AG10803 (cell line): ENCODE data around the gene POLR2J.

Experiments
- DNase-seq: peaks from one replicate; pipeline ENCODE4 v3.0.0; 2010; ENCODE audit warnings: low read depth
- H3K4me3 ChIP-seq: 2 replicates; pipeline ENCODE4 v1.5.1; 2011; ENCODE audit warnings: mild to moderate bottlenecking, low read length, control low read depth
- TF ChIP-seq, protein P1 (sequence below): conservative IDR thresholded peaks from 2 replicates; pipeline ENCODE4 v1.5.1; 2011; ENCODE audit warnings: mild to moderate bottlenecking, low read length, control low read depth, inconsistent platforms

The POLR2J gene

DNA sequence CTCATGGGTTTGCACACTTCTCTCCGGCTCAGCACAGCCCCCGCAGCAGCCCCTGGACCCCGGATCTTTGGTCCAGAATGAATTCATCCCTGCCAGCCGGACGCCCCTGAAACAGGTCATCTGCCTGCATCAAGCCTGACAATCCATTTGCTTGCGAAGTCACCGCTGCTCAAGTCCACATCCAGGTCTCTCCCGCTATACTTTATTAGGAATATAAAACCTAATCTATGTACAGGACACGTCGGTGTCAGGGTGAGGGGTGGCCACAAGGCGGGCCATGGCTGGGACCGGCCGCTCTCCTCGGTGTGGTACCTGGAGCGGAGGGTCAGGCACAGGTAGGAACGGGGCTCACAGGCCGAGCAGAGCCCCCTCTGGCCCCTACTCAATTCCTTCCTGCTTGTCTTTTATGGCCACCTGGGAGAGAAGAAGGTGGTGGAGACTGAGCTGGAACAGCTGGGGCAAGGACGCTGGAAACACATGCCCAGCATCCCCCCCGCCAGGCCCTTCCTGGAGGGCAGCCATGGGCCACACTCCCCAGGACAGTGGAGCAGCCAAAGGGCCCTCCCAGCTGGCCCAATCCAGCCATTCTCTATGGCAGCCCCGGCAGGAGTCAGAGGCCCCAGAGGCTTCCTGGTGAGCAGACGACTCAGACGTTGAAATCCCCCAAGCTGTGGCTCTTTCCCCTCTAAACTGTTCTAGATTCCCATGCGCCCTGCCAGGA lies 5.3 kb downstream of the POLR2J start:
- TF ChIP-seq, protein P1, sequence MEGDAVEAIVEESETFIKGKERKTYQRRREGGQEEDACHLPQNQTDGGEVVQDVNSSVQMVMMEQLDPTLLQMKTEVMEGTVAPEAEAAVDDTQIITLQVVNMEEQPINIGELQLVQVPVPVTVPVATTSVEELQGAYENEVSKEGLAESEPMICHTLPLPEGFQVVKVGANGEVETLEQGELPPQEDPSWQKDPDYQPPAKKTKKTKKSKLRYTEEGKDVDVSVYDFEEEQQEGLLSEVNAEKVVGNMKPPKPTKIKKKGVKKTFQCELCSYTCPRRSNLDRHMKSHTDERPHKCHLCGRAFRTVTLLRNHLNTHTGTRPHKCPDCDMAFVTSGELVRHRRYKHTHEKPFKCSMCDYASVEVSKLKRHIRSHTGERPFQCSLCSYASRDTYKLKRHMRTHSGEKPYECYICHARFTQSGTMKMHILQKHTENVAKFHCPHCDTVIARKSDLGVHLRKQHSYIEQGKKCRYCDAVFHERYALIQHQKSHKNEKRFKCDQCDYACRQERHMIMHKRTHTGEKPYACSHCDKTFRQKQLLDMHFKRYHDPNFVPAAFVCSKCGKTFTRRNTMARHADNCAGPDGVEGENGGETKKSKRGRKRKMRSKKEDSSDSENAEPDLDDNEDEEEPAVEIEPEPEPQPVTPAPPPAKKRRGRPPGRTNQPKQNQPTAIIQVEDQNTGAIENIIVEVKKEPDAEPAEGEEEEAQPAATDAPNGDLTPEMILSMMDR = no peak
- no peak overlapping the region for H3K4me3 ChIP-seq
- no peak for DNase-seq

DNA sequence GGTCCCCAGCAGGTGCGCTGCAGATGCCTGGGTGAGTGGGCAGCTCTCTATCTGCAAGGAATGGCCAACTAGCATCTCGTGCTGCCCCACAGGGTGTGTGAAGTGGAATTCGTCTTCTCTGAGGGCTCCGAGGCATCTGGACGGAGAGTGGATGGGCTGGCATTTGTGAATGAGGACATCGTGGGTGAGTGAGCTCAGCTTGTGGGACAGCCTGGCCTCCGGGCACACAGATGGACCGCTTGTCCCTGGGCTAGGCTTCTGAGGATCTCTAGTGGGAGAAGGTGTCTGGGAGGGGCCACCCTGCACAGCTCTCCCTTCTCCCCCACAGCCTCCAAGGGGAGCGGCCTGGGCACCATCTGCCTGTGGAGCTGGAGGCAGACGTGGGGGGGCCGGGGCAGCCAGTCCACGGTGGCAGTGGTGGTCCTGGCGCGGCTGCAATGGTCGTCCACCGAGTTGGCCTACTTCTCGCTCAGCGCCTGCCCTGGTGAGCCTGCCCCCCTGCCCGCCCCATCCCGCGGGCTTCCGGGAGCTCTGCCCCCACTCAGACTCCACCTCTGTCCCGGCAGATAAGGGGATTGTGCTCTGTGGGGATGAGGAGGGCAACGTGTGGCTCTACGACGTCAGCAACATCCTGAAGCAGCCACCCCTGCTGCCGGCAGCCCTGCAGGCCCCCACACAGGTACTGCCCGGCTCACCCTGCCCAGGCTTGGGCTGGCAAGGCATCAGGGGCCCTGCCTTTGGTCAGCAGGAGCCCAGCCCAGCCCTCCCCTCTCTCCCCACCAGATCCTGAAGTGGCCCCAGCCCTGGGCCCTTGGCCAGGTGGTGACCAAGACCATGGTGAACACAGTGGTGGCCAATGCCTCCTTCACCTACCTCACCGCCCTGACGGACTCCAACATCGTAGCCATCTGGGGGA lies 6.3 kb downstream of the POLR2J start:
- no peak overlapping the region for H3K4me3 ChIP-seq
- DNase-seq = no peak
- TF ChIP-seq, protein P1 = no peak

DNA sequence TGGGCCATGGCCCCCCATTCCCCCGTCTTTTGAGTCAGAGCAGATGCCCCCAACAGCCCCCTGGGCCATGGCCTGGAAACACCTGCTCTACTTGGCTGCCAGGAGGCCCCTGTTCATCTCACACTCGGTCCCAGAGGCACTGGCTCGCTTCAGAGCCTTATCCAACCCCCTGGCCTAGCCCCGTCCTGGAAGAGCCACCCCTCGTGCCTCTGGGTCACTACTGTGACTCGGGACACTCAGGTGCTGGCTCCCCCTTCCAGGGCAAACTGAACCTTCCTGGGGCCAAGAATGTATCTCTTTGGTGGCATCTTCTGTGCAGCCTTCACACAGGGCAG lies 7.0 kb downstream of the POLR2J start:
- no peak for DNase-seq
- TF ChIP-seq, protein P1 = no peak
- no peak overlapping the region for H3K4me3 ChIP-seq

DNA sequence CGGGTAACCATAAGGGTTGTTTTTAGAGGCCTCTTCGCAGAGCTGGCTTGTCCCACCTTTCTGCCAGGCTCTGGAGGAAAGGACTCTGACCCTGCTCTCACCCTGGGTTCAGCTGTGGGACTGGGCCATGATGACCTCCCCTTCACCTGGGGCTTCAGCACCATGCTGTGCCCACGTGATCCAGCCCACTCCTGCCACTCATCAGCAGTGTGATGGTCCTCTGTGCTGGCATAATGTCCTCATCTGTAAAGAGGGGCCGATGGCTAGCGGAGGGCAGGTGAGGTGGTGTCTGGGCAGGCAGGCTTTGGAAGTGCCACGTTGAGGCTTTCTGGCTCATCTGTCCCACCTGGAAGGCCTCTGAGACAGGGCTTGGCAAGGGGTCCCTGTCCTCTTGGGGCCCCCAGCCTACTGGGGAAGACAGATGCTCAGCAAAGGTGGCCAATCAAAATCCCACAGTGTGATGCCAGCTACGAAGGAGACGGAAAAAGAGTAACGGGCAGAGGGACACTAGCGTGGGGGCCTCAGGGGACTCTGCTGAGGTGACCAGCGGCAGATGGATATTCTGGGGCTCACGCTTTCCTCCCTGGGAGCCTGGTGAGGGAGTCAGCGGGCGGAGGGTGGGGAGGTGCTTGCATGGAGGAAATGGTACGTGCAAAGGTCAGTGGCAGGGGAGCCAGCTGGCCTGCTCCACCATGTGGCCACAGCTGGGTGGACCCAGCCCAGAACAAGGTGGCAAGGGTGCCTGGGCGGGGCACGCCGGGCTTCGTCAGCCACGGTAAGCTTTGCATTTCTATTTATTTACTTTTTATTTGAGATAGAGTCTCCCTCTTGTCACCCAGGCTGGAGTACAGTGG lies 8.5 kb downstream of the POLR2J start:
- TF ChIP-seq, protein P1 = no peak
- no peak for DNase-seq
- no peak overlapping the region for H3K4me3 ChIP-seq

DNA sequence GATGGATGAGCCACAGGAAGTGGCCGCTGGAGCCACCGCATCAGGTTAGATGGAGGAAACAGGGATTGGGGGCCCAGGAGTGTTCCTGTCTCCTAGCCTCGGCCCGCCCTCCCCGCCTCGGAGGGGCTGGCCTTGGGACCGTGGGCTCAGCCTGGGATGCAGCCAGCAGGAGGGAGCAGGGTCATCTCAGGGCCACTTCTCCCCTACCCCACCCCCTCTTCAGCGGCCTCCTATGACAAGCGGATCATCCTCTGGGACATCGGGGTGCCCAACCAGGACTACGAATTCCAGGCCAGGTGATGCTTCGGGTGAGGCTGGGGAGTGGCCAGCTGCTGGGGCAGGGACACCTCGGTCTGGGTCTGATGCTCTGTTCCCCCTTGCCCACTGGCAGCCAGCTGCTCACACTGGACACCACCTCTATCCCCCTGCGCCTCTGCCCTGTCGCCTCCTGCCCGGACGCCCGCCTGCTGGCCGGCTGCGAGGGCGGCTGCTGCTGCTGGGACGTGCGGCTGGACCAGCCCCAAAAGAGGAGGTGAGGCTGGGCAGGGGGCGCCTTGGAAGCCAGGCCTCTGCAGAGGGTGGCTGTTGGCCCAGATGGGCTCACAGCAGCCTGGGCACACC lies 9.3 kb downstream of the POLR2J start:
- TF ChIP-seq, protein P1 = no peak
- DNase-seq = no peak
- no peak overlapping the region for H3K4me3 ChIP-seq

DNA sequence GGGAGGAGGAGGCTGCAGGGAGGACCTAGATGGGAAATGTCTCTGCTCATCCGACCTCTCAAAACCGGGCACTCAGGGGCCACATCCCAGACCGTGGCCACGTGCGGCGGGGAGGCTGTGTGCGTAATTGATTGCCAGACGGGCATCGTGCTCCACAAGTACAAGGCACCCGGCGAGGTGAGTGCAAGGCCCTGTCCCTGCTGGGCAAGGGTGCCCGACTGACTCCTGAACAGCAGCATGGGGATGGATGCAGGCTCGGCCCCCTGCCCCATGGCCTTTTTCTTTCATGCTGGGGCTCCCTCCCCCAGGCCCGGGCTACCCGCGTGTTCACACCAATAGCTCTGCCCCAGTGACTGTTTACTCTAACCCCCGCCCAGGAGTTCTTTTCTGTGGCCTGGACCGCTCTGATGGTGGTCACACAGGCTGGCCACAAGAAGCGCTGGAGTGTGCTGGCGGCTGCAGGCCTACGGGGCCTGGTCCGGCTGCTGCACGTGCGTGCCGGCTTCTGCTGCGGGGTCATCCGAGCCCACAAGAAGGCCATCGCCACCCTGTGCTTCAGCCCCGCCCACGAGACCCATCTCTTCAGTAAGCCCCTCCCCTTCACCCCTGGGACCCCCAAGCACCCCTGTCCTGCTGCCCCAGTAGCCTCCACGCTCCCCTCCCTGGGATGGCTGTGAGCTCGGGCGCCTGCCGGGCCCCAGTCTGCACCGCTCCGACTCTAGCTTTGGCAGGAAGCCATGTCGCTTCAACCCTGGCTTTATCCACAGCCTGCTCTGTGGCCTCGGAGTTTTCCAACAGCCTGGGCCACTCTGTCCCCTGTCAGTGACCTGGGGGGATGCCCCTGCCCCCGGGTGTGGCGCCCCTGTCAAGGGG lies 10.0 kb downstream of the POLR2J start:
- DNase-seq = no peak
- no peak overlapping the region for H3K4me3 ChIP-seq
- TF ChIP-seq, protein P1 = no peak
